Peyer's patch (tissue), 4 donors: Measurements from ENCODE around the gene VTA1. TPM values are rescaled to one million over a fixed set of nuclear protein-coding genes. Genes with fewer than 3 reads are reported as not detected.
"Not testable (repeated sequence)": the region's sequence is repeated elsewhere in the genome, so short reads cannot be mapped to it uniquely, and the experiment has no call there.

Source experiments
- DNase-seq, 3 donors: peaks; one replicate each; pipeline ENCODE4 v3.0.0-alpha.2; 2017 to 2019
- H3K27ac ChIP-seq, 4 donors: fragments of 200-600 bp; sonication (generic); one replicate each; pipeline ENCODE4 v1.5.1; 2016 to 2019
- H3K27me3 ChIP-seq, 2 donors: fragments of 200-600 bp; sonication (generic); one replicate each; pipeline ENCODE4 v1.5.1; 2019
- H3K36me3 ChIP-seq, 3 donors: fragments of 200-600 bp; sonication (generic); one replicate each; pipeline ENCODE4 v1.5.1; 2016 to 2019
- H3K4me1 ChIP-seq, 4 donors: fragments of 200-600 bp; sonication (generic); one replicate each; pipeline ENCODE4 v1.5.1; 2016 to 2019
- H3K4me3 ChIP-seq, 4 donors: fragments of 200-600 bp; sonication (generic); 1 replicate in 3 of 4; 2 replicates in 1 of 4; pipeline ENCODE4 v1.5.1; 2016 to 2019; ENCODE audit warnings: mild to moderate bottlenecking in 1 of 4
- H3K9me3 ChIP-seq, 4 donors: fragments of 200-600 bp; sonication (generic); one replicate each; pipeline ENCODE4 v1.5.1; 2016 to 2019; ENCODE audit warnings: mild to moderate bottlenecking in 1 of 4
- CTCF ChIP-seq, 6 experiments: fragments of 450-650 bp in 4 of 6; fragments of 200-600 bp in 2 of 6; sonication (generic) in 1 of 6; IDR thresholded peaks; one replicate each; pipeline ENCODE4 v1.5.1; 2017 to 2019; ENCODE audit warnings: antibody characterized with exemption in 6 of 6, mild to moderate bottlenecking in 3 of 6, moderate library complexity in 1 of 6
- POLR2A ChIP-seq, 2 donors: fragments of 450-650 bp; IDR thresholded peaks; one replicate each; pipeline ENCODE4 v1.5.1; 2017; ENCODE audit warnings: antibody characterized with exemption in 2 of 2, mild to moderate bottlenecking in 2 of 2, moderate library complexity in 2 of 2
- total RNA-seq, 4 donors: library from RNA; depleted of rRNA; stranded (reverse); fragments of >200 nt; gene quantifications; one replicate each; pipeline ENCODE4 v1.1.0, GENCODE V29; 2016

VTA1 gene
- total RNA-seq, 4 donors from 2014 or later = 41.3 to 60.9 (median 50.4) TPM

- H3K36me3 ChIP-seq, H3K4me1 ChIP-seq, H3K27me3 ChIP-seq, H3K9me3 ChIP-seq, H3K27ac ChIP-seq: not testable (repeated sequence)
- DNase-seq = peak in 1 of 3 donors; percentile 50
- TF ChIP-seq CTCF (IDR thresholded peaks at IDR 0.05) = peak in 2 of 6 experiments; percentile 37 to 60
- peak overlapping the region in 1 of 4 donors; percentile 31 for H3K4me3 ChIP-seq
Observed at GRCh38 chr6:142232206-142233044, 85.4 kb downstream of the VTA1 start.

GRCh38 chr6:142233945-142234682 is 87.1 kb downstream of the VTA1 start:
- TF ChIP-seq POLR2A (IDR thresholded peaks at IDR 0.05) = no peak
- no peak for TF ChIP-seq CTCF (IDR thresholded peaks at IDR 0.05)
- H3K4me3 ChIP-seq = no peak overlapping the region
- no peaks in the 10 kb centered on the region for H3K36me3 ChIP-seq
- H3K27me3 ChIP-seq = no peaks in the 10 kb centered on the region
- no peak for DNase-seq
- no peaks in the 10 kb centered on the region for H3K4me1 ChIP-seq
- no peak overlapping the region for H3K27ac ChIP-seq
- no peaks in the 10 kb centered on the region for H3K9me3 ChIP-seq

- Histone ChIP-seq H3K4me1 (no peaks in the 10 kb centered on the region), H3K9me3 (no peaks in the 10 kb centered on the region), H3K27ac (no peak overlapping the region), H3K4me3 (no peak overlapping the region), H3K27me3 (no peaks in the 10 kb centered on the region), H3K36me3 (no peaks in the 10 kb centered on the region)
- TF ChIP-seq POLR2A (IDR thresholded peaks at IDR 0.05) = no peak
- TF ChIP-seq CTCF (IDR thresholded peaks at IDR 0.05) = no peak
- no peak for DNase-seq
Observed at GRCh38 chr6:142235272-142235671, 88.2 kb downstream of the VTA1 start.

- H3K9me3 ChIP-seq = no peaks in the 10 kb centered on the region
- no peaks in the 10 kb centered on the region for H3K36me3 ChIP-seq
- DNase-seq = no peak
- H3K4me3 ChIP-seq = no peak overlapping the region
- TF ChIP-seq CTCF (IDR thresholded peaks at IDR 0.05) (no peak), POLR2A (IDR thresholded peaks at IDR 0.05) (no peak)
- H3K4me1 ChIP-seq = no peaks in the 10 kb centered on the region
- H3K27me3 ChIP-seq = no peaks in the 10 kb centered on the region
- H3K27ac ChIP-seq = no peak overlapping the region
Observed at GRCh38 chr6:142235791-142236190, 88.7 kb downstream of the VTA1 start.

- H3K4me1 ChIP-seq = no peaks in the 10 kb centered on the region
- H3K27me3 ChIP-seq = no peaks in the 10 kb centered on the region
- no peaks in the 10 kb centered on the region for H3K36me3 ChIP-seq
- no peak for DNase-seq
- no peaks in the 10 kb centered on the region for H3K9me3 ChIP-seq
- no peak overlapping the region for H3K27ac ChIP-seq
- TF ChIP-seq CTCF (IDR thresholded peaks at IDR 0.05) (no peak), POLR2A (IDR thresholded peaks at IDR 0.05) (no peak)
- no peak overlapping the region for H3K4me3 ChIP-seq
Observed at GRCh38 chr6:142236691-142237090, 89.6 kb downstream of the VTA1 start.
